Uterus (tissue), 4 donors: Measurements from ENCODE around the gene RBM6. TPM values are rescaled to one million over a fixed set of nuclear protein-coding genes. Genes with fewer than 3 reads are reported as not detected.

Experiments used
- DNase-seq, 2 donors: peaks; one replicate each; pipeline ENCODE4 v3.0.0-alpha.2; 2019 to 2020
- H3K27ac ChIP-seq, 2 donors: fragments of 200-600 bp; sonication (generic); 1 replicate in 1 of 2; 2 replicates in 1 of 2; pipeline ENCODE4 v1.5.1; 2016 to 2018
- H3K27me3 ChIP-seq, 2 donors: fragments of 200-600 bp; sonication (generic); one replicate each; pipeline ENCODE4 v1.5.1; 2018 to 2019; ENCODE audit warnings: control low read depth in 1 of 2
- H3K36me3 ChIP-seq, 2 donors: fragments of 200-600 bp; sonication (generic); one replicate each; pipeline ENCODE4 v1.5.1; 2019; ENCODE audit warnings: control low read depth in 1 of 2
- H3K4me1 ChIP-seq, 2 donors: fragments of 200-600 bp; sonication (generic); one replicate each; pipeline ENCODE4 v1.5.1; 2018 to 2019; ENCODE audit warnings: control low read depth in 1 of 2
- H3K4me3 ChIP-seq, 2 donors: fragments of 200-600 bp; sonication (generic); 1 replicate in 1 of 2; 2 replicates in 1 of 2; pipeline ENCODE4 v1.5.1; 2018 to 2019; ENCODE audit warnings: mild to moderate bottlenecking in 1 of 2
- H3K9me3 ChIP-seq, 2 donors: fragments of 200-600 bp; sonication (generic); one replicate each; pipeline ENCODE4 v1.5.1; 2019; ENCODE audit warnings: control low read depth in 1 of 2
- POLR2A ChIP-seq, 2 donors: fragments of 450-650 bp; IDR thresholded peaks; one replicate each; pipeline ENCODE4 v1.6.1; 2016; ENCODE audit warnings: antibody characterized with exemption in 2 of 2, mild to moderate bottlenecking in 1 of 2, moderate library complexity in 1 of 2
- intact Hi-C: fragments of 100-400 bp; cut with DNase I; formaldehyde crosslinking; loops from one replicate; pipeline ENCODE4 v1.15.1; 2023; ENCODE audit warnings: low total_unique reads
- total RNA-seq, 4 donors: library from RNA; depleted of rRNA in 3 of 4; stranded (reverse); fragments of >200 nt in 3 of 4; gene quantifications; one replicate each; pipeline versions ENCODE4 v1.1.0 to v1.2.4, GENCODE V29; 2014 to 2023
- TF ChIP-seq, protein P1 (sequence below), 4 experiments: fragments of 200-600 bp in 2 of 4; fragments of 450-650 bp in 2 of 4; sonication (generic) in 2 of 4; IDR thresholded peaks; one replicate each; pipeline ENCODE4 v1.5.1; 2016 to 2019; ENCODE audit warnings: antibody characterized with exemption in 4 of 4, mild to moderate bottlenecking in 2 of 4, moderate library complexity in 1 of 4
- donor health status: DM: yes; HTN: yes; CAD: no.

The RBM6 gene
- total RNA-seq, 4 donors from 2014 or later, result 63.2 to 143 (median 116) TPM

- Histone ChIP-seq H3K27ac (no peak overlapping the region), H3K9me3 (no peaks in the 10 kb centered on the region), H3K4me1 (no peaks in the 10 kb centered on the region), H3K27me3 (no peaks in the 10 kb centered on the region), H3K36me3 (no peaks in the 10 kb centered on the region), H3K4me3 (no peak overlapping the region)
- intact Hi-C loops, result no loop called here
- no peak for DNase-seq
- TF ChIP-seq POLR2A (IDR thresholded peaks at IDR 0.05), result no peak
These were observed 27.3 kb downstream of the RBM6 start for GRCh38 chr3:49967291-49967690.

- Histone ChIP-seq H3K27ac (no peak overlapping the region), H3K4me1 (no peaks in the 10 kb centered on the region), H3K4me3 (no peak overlapping the region), H3K9me3 (no peaks in the 10 kb centered on the region), H3K36me3 (no peaks in the 10 kb centered on the region), H3K27me3 (no peaks in the 10 kb centered on the region)
- DNase-seq, result no peak
- intact Hi-C loops, result no loop called here
- TF ChIP-seq POLR2A (IDR thresholded peaks at IDR 0.05), result no peak
- TF ChIP-seq, protein P1, sequence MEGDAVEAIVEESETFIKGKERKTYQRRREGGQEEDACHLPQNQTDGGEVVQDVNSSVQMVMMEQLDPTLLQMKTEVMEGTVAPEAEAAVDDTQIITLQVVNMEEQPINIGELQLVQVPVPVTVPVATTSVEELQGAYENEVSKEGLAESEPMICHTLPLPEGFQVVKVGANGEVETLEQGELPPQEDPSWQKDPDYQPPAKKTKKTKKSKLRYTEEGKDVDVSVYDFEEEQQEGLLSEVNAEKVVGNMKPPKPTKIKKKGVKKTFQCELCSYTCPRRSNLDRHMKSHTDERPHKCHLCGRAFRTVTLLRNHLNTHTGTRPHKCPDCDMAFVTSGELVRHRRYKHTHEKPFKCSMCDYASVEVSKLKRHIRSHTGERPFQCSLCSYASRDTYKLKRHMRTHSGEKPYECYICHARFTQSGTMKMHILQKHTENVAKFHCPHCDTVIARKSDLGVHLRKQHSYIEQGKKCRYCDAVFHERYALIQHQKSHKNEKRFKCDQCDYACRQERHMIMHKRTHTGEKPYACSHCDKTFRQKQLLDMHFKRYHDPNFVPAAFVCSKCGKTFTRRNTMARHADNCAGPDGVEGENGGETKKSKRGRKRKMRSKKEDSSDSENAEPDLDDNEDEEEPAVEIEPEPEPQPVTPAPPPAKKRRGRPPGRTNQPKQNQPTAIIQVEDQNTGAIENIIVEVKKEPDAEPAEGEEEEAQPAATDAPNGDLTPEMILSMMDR (IDR thresholded peaks at IDR 0.05), result no peak
These were observed 28.4 kb downstream of the RBM6 start for GRCh38 chr3:49968346-49968745.

- Histone ChIP-seq H3K27me3 (no peaks in the 10 kb centered on the region), H3K9me3 (no peaks in the 10 kb centered on the region), H3K4me3 (no peak overlapping the region), H3K4me1 (no peaks in the 10 kb centered on the region), H3K27ac (no peak overlapping the region), H3K36me3 (no peaks in the 10 kb centered on the region)
- DNase-seq, result no peak
- intact Hi-C loops, result no loop called here
- TF ChIP-seq, protein P1 (IDR thresholded peaks at IDR 0.05), result no peak
- no peak for TF ChIP-seq POLR2A (IDR thresholded peaks at IDR 0.05)
These were observed 32.7 kb downstream of the RBM6 start for GRCh38 chr3:49972656-49973055.

DNA sequence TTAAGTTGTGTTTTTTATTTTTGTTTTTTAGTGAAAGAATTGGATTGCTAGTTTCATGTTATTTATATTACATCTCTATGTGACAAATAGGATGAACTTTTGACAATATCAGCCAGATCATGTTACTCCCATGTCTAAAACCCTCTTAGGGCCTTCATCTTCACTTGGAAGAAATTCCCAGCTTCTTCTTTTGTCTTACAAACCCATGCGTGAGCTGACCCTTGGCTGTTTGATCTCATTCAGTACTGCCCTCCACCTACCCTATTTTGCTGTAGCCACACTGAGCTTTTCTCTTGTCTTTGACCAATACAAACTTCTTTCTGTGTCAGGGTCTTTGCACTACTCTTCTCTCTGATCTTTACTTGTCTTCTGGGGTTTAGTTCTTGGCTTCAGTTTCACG, 37.0 kb downstream of the RBM6 start:
- H3K36me3 ChIP-seq, result no peaks in the 10 kb centered on the region
- intact Hi-C loops, result no loop called here

GRCh38 chr3:49984394-49984793, 44.4 kb downstream of the RBM6 start:
- intact Hi-C loops, result no loop called here
- H3K4me1 ChIP-seq, result no peaks in the 10 kb centered on the region
- H3K9me3 ChIP-seq, result no peaks in the 10 kb centered on the region
- TF ChIP-seq, protein P1 (IDR thresholded peaks at IDR 0.05), result no peak
- TF ChIP-seq POLR2A (IDR thresholded peaks at IDR 0.05), result no peak
- no peaks in the 10 kb centered on the region for H3K36me3 ChIP-seq
- no peak for DNase-seq
- H3K4me3 ChIP-seq, result no peak overlapping the region
- no peaks in the 10 kb centered on the region for H3K27me3 ChIP-seq
- no peak overlapping the region for H3K27ac ChIP-seq

More for the DNA sequence above, 37.0 kb downstream of the RBM6 start:
- Histone ChIP-seq H3K4me1 (no peaks in the 10 kb centered on the region), H3K27me3 (no peaks in the 10 kb centered on the region), H3K4me3 (no peak overlapping the region), H3K9me3 (no peaks in the 10 kb centered on the region), H3K27ac (no peak overlapping the region)
- TF ChIP-seq POLR2A (IDR thresholded peaks at IDR 0.05), result no peak
- TF ChIP-seq, protein P1 (IDR thresholded peaks at IDR 0.05), result no peak
- DNase-seq, result no peak

GRCh38 chr3:49992326-49992725, 52.4 kb downstream of the RBM6 start:
- Histone ChIP-seq H3K36me3 (no peaks in the 10 kb centered on the region), H3K27ac (no peak overlapping the region), H3K4me1 (no peaks in the 10 kb centered on the region), H3K9me3 (no peaks in the 10 kb centered on the region), H3K4me3 (no peak overlapping the region), H3K27me3 (no peaks in the 10 kb centered on the region)
- intact Hi-C loops, result no loop called here
- TF ChIP-seq, protein P1 (IDR thresholded peaks at IDR 0.05), result no peak
- TF ChIP-seq POLR2A (IDR thresholded peaks at IDR 0.05), result no peak
- DNase-seq, result no peak
